HG03521 (cell line): ENCODE results near the gene ZNF462.
"Not testable (repeated sequence)": the region's sequence is repeated elsewhere in the genome, so short reads cannot be mapped to it uniquely, and the experiment has no call there.

Experiments
- ATAC-seq: cut with Tn5 transposase; IDR thresholded peaks from one replicate; pipeline ENCODE4 v1.9.1; 2021; ENCODE audit warnings: mild to moderate bottlenecking, moderate library complexity; ENCODE audit not compliant: unreplicated experiment

Gene ZNF462

GRCh38 chr9:106989904-106990303 is 126.9 kb downstream of the ZNF462 start:
- not testable (repeated sequence) for ATAC-seq

DNA sequence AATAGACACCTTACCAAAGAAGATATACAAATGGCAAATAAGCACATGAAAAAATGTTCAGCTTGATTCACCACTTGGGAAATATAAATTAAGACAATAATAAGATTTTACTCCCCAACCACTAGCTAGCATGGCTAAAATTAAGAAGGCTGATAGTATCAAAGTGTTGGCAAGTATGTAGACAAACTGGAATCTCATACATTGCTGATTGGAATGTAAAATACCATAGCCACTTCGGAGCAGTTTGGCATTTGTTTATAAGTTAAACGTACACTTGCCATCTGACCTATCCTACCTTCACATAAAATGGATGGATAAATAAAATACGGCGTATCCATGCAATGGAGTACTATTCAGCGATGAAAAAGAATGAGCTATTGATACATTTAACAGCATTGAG is 129.2 kb downstream of the ZNF462 start:
- ATAC-seq: no peak

- no peak for ATAC-seq
These were observed 130.6 kb downstream of the ZNF462 start for GRCh38 chr9:106993603-106994002.

DNA sequence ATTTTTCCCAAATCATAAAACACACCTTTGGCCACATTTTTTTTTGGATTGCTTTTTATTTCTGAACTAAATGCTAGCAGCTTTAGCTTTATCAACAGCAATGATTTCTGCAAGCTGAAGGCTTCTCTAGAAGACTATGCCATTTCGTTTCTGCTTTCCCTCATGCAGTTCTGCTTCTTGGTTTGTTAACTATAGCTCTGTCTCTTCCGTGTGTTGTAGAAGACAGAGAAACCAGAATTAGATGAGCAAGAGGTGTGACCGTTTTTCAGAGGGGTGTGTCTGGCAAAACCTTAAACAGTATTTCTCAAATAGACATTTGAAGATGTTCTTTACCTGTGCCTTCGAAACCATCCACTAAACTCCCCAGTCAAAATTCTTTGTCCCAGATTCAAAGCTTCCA is 131.5 kb downstream of the ZNF462 start:
- ATAC-seq: no peak

GRCh38 chr9:107000218-107000617 is 137.3 kb downstream of the ZNF462 start:
- no peak for ATAC-seq

- no peak for ATAC-seq
These were observed 142.2 kb downstream of the ZNF462 start for GRCh38 chr9:107005201-107005600.

- no peak for ATAC-seq
These were observed 144.4 kb downstream of the ZNF462 start for GRCh38 chr9:107007402-107007801.

DNA sequence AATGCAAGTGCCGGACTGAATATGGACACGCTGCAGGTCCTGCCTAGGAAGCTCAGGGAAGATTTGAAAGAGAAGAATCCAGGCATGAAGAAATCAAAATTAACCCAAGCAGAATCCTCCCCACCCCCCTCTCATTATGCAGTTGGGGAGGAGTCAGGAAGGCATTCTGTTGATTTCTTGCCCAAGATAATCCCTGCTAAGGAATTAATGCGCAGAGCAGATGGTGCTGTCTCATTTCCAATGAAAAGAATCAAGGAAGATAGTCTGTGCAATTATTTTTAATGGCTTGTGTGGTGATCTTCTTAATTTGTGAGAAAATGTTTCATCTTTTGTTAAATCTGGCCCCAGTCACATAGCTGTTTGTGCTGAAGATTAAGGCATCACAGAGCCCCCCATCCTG is 145.0 kb downstream of the ZNF462 start:
- no peak for ATAC-seq

GRCh38 chr9:107008447-107008846 is 145.5 kb downstream of the ZNF462 start:
- no peak for ATAC-seq

DNA sequence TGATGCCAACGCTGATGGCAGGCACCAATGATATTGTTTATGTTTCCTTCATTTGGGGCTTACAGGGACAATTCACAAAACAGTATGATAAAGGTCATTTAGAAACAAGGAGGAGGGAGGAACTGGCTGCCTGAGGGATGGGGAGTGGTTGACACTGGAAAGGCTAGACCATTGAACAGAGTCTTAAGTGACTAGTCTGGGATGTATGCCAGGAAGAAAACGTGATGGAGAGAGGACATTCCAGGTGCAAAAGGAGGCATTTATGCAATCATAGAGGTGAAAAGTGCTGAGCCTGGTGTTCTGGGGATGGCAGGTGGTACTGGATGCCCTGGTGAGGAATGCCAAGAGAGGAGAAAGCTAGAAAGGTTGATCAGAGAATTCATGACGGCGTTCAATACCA is 153.4 kb downstream of the ZNF462 start:
- ATAC-seq: no peak

- no peak for ATAC-seq
These were observed 156.0 kb downstream of the ZNF462 start for GRCh38 chr9:107018861-107019545.

DNA sequence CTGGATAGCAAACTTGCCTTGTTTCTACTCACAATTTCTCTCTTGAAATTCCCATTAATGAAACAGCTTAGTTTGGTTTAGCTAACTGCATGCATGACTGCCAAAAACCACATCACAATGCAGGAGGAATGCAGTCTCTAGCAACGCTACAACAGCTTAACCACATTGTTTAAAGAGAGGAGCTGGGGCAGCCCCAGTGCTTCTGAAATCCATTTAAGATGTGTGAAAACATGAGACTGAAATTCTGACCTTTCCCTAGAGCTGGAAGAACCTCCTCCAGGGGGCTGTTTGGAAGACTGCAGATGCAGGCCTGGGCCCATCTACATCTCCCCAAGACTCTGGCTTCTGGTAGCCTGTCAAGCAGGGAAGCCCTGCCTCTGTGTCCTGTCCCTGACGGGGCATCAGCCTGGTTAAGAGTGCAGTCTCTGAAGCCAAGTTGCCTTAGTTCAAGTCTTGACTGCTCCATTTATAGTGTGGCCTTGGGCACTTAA is 157.1 kb downstream of the ZNF462 start:
- ATAC-seq: no peak

- ATAC-seq: peak; percentile 67
These were observed 161.2 kb downstream of the ZNF462 start for GRCh38 chr9:107024193-107024592.

GRCh38 chr9:107025260-107026035 is 162.5 kb downstream of the ZNF462 start:
- no peak for ATAC-seq

- ATAC-seq: no peak
These were observed 166.2 kb downstream of the ZNF462 start for GRCh38 chr9:107029146-107029545.

GRCh38 chr9:107033966-107034365 is 171.0 kb downstream of the ZNF462 start:
- no peak for ATAC-seq

- no peak for ATAC-seq
These were observed 171.9 kb downstream of the ZNF462 start for GRCh38 chr9:107034831-107035230.

DNA sequence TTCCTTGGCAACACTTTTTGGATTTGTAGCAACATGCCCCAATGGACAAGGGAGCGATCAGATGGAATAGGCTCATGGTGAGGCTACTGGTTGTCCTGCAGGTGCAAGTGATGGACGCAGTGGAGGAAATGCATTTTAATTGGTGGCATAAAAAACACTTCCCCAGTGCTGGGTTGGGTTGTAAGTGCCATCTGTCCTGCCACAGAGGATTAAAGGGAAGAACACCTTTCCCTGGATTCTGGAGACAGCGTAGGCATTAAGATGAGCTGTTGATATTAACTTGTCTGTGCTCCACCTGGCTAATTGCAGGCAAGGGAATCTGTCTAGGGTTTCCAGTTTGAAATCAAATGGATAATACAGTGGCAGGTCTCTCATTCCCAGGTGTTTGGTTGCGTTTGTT is 173.4 kb downstream of the ZNF462 start:
- ATAC-seq: no peak

DNA sequence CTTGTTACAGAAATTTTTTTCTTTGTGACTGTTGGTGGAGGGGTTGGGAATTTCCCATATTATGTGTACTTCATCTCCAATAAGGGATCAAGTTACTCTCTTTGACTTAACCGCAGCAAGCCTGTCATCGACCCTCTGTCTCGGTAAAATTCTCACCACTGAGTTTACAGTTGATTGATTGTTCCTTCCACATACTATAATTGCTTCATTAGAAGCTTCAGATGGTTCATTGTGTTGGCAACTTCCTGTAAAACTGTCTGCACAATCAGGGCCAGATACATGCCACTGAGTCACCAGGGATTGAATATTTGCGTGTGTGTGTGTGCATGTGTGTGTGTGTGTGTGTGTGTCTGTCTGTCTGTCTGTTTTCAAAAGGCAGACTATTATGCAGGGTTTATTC is 176.6 kb downstream of the ZNF462 start:
- no peak for ATAC-seq

GRCh38 chr9:107042606-107043005 is 179.6 kb downstream of the ZNF462 start:
- no peak for ATAC-seq

- no peak for ATAC-seq
These were observed 180.9 kb downstream of the ZNF462 start for GRCh38 chr9:107043886-107044285.

GRCh38 chr9:107044872-107045271 is 181.9 kb downstream of the ZNF462 start:
- ATAC-seq: no peak
